HL-60 (cell line): ENCODE results near the gene CFAP100.

Source experiments
- DNase-seq, 2 experiments: peaks; one replicate each; pipeline ENCODE4 v3.0.0-alpha.2; 2010 to 2020; ENCODE audit warnings: low read depth in 1 of 2, low spot score in 1 of 2
- H3K27ac ChIP-seq: fragments of 250-450 bp; sonication (Bioruptor Pico); replicated peaks from 2 replicates; pipeline ENCODE4 v1.5.1; 2020; ENCODE audit warnings: mild to moderate bottlenecking, moderate library complexity
- H3K27me3 ChIP-seq: fragments of 250-450 bp; sonication (Bioruptor Pico); 2 replicates; pipeline ENCODE4 v1.5.1; 2021; ENCODE audit warnings: mild to moderate bottlenecking, moderate library complexity; ENCODE audit not compliant: insufficient read depth, poor library complexity, severe bottlenecking
- H3K4me3 ChIP-seq: replicated peaks from 2 replicates; pipeline ENCODE4 v1.5.1; 2011; ENCODE audit warnings: mild to moderate bottlenecking, control low read depth, low read length; ENCODE audit not compliant: insufficient read depth
- GABPA ChIP-seq: IDR thresholded peaks from 2 replicates; pipeline ENCODE4 v1.6.1; 2012; ENCODE audit warnings: low read depth
- POLR2AphosphoS5 ChIP-seq: IDR thresholded peaks from 2 replicates; pipeline ENCODE4 v1.6.1; 2012; ENCODE audit warnings: low read depth
- SPI1 ChIP-seq: IDR thresholded peaks from 2 replicates; pipeline ENCODE4 v1.6.1; 2012; ENCODE audit warnings: low read depth, mild to moderate bottlenecking, borderline replicate concordance
- TF ChIP-seq, protein P1 (sequence below): IDR thresholded peaks from one replicate; pipeline ENCODE4 v1.5.1; 2011; ENCODE audit warnings: low read length, control low read depth, inconsistent platforms; ENCODE audit not compliant: insufficient read depth
- TF ChIP-seq, protein P2 (sequence below): IDR thresholded peaks from 2 replicates; pipeline ENCODE4 v1.6.1; 2012; ENCODE audit warnings: low read depth; ENCODE audit not compliant: insufficient replicate concordance

CFAP100 gene

DNA sequence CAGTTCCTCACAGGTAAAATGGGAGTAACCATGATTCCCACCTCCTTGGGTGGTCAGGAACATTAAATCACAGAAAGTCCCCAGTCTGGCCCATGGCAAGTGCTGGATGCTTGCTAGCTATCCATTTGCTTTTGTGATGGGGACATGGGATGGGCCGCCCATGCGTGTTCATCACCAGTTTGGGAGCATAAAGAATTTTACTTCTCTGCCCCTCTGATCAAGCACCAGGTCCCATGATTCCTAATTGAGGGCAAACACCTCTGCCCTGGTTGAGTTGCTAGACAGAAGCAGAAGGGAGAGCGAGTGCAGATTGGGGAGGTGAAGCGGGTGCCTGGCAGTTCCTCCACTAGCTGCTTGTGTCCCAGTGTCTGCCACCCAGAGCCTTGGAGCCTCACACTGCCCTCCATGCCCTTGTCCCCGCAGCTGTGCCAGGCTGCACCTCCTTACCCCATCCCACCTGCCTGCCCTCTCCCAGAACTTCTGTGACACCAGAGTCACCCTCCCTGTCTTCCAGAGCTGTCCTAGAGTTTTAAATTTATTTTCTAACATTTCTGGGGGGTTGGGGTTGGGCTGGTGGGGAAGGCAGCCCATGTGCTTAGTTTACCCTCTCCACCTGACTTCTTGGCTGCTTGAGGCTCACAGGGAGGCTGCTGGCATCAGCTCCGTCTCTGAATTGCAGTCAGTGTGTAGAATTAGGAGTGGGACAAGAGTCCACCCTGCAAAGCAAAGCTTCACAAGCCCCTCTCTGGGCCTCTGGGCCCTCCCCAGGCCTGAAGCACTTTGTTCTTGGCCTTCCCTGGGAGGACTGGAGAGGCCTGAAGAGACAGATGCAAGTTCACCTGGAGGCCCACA is 18.4 kb downstream of the CFAP100 start:
- TF ChIP-seq, protein P1, sequence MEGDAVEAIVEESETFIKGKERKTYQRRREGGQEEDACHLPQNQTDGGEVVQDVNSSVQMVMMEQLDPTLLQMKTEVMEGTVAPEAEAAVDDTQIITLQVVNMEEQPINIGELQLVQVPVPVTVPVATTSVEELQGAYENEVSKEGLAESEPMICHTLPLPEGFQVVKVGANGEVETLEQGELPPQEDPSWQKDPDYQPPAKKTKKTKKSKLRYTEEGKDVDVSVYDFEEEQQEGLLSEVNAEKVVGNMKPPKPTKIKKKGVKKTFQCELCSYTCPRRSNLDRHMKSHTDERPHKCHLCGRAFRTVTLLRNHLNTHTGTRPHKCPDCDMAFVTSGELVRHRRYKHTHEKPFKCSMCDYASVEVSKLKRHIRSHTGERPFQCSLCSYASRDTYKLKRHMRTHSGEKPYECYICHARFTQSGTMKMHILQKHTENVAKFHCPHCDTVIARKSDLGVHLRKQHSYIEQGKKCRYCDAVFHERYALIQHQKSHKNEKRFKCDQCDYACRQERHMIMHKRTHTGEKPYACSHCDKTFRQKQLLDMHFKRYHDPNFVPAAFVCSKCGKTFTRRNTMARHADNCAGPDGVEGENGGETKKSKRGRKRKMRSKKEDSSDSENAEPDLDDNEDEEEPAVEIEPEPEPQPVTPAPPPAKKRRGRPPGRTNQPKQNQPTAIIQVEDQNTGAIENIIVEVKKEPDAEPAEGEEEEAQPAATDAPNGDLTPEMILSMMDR = no peak
- TF ChIP-seq GABPA = no peak
- TF ChIP-seq, protein P2, sequence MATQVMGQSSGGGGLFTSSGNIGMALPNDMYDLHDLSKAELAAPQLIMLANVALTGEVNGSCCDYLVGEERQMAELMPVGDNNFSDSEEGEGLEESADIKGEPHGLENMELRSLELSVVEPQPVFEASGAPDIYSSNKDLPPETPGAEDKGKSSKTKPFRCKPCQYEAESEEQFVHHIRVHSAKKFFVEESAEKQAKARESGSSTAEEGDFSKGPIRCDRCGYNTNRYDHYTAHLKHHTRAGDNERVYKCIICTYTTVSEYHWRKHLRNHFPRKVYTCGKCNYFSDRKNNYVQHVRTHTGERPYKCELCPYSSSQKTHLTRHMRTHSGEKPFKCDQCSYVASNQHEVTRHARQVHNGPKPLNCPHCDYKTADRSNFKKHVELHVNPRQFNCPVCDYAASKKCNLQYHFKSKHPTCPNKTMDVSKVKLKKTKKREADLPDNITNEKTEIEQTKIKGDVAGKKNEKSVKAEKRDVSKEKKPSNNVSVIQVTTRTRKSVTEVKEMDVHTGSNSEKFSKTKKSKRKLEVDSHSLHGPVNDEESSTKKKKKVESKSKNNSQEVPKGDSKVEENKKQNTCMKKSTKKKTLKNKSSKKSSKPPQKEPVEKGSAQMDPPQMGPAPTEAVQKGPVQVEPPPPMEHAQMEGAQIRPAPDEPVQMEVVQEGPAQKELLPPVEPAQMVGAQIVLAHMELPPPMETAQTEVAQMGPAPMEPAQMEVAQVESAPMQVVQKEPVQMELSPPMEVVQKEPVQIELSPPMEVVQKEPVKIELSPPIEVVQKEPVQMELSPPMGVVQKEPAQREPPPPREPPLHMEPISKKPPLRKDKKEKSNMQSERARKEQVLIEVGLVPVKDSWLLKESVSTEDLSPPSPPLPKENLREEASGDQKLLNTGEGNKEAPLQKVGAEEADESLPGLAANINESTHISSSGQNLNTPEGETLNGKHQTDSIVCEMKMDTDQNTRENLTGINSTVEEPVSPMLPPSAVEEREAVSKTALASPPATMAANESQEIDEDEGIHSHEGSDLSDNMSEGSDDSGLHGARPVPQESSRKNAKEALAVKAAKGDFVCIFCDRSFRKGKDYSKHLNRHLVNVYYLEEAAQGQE = no peak
- TF ChIP-seq POLR2AphosphoS5 = no peak
- no peak for TF ChIP-seq SPI1
- H3K27ac ChIP-seq = no peak overlapping the region
- DNase-seq = no peak
- peaks cover 19% of the 10 kb centered on the region for H3K27me3 ChIP-seq
- H3K4me3 ChIP-seq = no peak overlapping the region

DNA sequence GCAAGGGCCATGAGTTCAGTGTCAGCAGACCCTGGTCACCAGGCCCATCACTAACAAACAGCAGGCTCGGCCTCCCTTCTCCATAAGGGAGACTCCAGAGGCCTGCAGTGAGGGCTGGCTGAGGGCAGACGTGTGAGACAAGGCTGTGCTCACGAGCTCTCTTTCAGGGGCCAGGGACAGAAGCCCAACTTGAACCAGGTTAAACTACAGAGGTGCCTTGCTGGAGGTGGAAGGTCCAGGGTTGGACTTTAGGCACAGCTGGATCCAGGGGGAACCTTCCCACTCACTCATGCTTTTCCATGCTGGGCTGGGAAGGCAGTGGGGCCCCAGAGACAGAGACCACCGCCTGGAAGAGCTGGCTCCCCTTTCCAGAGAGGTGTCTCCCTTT is 19.0 kb downstream of the CFAP100 start:
- H3K27me3 ChIP-seq = peaks cover 19% of the 10 kb centered on the region
- DNase-seq = no peak
- H3K27ac ChIP-seq = no peak overlapping the region
- H3K4me3 ChIP-seq = no peak overlapping the region
- TF ChIP-seq POLR2AphosphoS5 (no peak), SPI1 (no peak), GABPA (no peak)
- TF ChIP-seq, protein P1 = no peak
- TF ChIP-seq, protein P2 = no peak

DNA sequence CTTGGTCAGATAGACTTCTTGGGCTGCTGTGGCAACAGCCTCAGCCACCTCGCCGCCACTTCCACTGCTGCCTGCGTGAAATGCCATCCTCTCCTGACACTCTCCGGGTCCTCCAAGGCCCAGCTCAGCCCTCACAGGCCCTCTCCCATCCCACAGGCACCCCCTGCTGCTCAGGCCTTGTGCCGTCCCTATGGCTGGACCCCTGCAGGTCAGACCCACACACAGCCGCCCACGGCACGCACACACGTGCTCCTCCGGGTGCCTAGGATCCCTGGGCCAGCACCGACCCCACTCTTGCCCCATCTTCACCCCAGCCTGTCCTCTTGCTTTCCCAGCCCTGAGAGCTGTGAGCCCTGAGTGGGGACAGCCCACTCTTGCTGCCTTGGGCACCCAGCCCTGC is 19.7 kb downstream of the CFAP100 start:
- no peak for TF ChIP-seq POLR2AphosphoS5
- TF ChIP-seq, protein P2 = no peak
- Histone ChIP-seq H3K27me3 (peaks cover 19% of the 10 kb centered on the region), H3K4me3 (no peak overlapping the region), H3K27ac (no peak overlapping the region)
- DNase-seq = no peak
